ENCODE measurements around the gene ERCC6L2. TPM values are rescaled to one million over a fixed set of nuclear protein-coding genes. Genes with fewer than 3 reads are reported as not detected.

The ERCC6L2 gene
- total and polyA plus RNA-seq, 2 of the 8 experiments (the other 6 are each of a cell fraction or from before 2014, with no cell fraction given) = 9.8 to 50.0 TPM

DNA sequence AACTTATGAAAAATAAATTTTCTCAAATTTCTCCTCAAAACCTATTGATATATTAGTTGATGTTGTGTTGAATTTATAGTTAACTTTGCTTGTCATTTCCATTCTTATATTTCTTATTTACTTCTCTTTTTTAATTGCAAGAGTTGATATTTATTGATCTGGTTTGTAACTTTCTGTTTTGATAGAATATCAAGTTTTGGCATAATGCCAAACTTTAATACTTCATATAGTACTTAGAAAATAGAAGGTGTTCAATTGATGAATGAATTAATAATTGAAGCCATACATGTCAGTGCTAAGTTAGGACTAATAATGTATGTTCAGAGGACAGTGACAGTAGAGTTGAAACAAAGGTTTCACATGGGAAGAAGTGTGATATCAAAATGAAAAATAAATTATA, 27.9 kb downstream of the ERCC6L2 start (continued):
- TF ChIP-seq PHF8 (conservative IDR thresholded peaks at IDR 0.05; ENCODE audit: low read depth, low read length) (no peak), EGR1 (IDR thresholded peaks at IDR 0.05; ENCODE audit: borderline replicate concordance, low read depth, low read length) (no peak)
